HCT116 (cell line): Measurements from ENCODE around the gene INPP5D. TPM values are rescaled to one million over a fixed set of nuclear protein-coding genes. Genes with fewer than 3 reads are reported as not detected.

Experiments used
- ATAC-seq: fragments of 200-7000 bp; cut with Tn5 transposase; 2 replicates; pipeline ENCODE4 v1.9.1; 2020; ENCODE audit warnings: mild to moderate bottlenecking, moderate library complexity
- BruUV-seq: library from RNA; stranded (reverse); fragments of 400-500 nt; replicated peaks from 2 replicates; lab custom pipeline; 2021; lab: Mats Ljungman, UMichigan
- CTCF ChIA-PET: fragments of 300-600 bp; sonication (Branson Sonifier 250); formaldehyde crosslinking; loops from one replicate; lab custom pipeline; 2021; ENCODE audit warnings: antibody characterized with exemption; lab: Charles Lee
- POLR2A ChIA-PET: fragments of 300-600, 350-600 bp; sonication (Branson Sonifier 250); formaldehyde crosslinking; loops from one replicate; lab custom pipeline; 2021; ENCODE audit warnings: antibody characterized with exemption; lab: Charles Lee
- RAD21 ChIA-PET, 2 experiments: fragments of 300-600 bp; sonication (Branson Sonifier 250); formaldehyde crosslinking; loops; one replicate each; lab custom pipeline; 2023; ENCODE audit warnings: low total read pairs in 2 of 2; ENCODE audit not compliant: uncharacterized antibody in 2 of 2, unreplicated experiment in 2 of 2, low non-redundant PET in 1 of 2; lab: Charles Lee
- DNase-seq: peaks from one replicate; pipeline ENCODE4 v3.0.0-alpha.2; 2010; ENCODE audit warnings: low read depth, low spot score
- H2AFZ ChIP-seq: fragments of 200-600 bp; shearing (Covaris generic), sonication (generic); 2 replicates; pipeline ENCODE4 v1.6.1; 2017; ENCODE audit warnings: low read depth, mixed run types, mixed read lengths, antibody characterized with exemption, low read length; ENCODE audit not compliant: poor library complexity, severe bottlenecking
- H3K27ac ChIP-seq: 2 replicates; pipeline ENCODE4 v1.5.1; 2012; ENCODE audit warnings: low read depth, low read length
- H3K27me3 ChIP-seq: fragments of 200-600 bp; sonication (generic); 2 replicates; pipeline ENCODE4 v1.6.1; 2016; ENCODE audit warnings: mixed run types, low read length, mixed read lengths; ENCODE audit not compliant: insufficient read depth
- H3K36me3 ChIP-seq, 2 experiments: fragments of 200-500 bp in 1 of 2; fragments of 200-600 bp in 1 of 2; sonication (Bioruptor generic) in 1 of 2; sonication (generic) in 1 of 2; 2 replicates each; pipeline versions ENCODE4 v1.5.1 to v1.6.1; 2014 to 2016; ENCODE audit warnings: low read length in 2 of 2, inconsistent platforms in 1 of 2, mixed read lengths in 1 of 2, mixed run types in 1 of 2; ENCODE audit not compliant: insufficient read depth in 2 of 2, control insufficient read depth in 1 of 2
- H3K4me1 ChIP-seq, 2 experiments: fragments of 200-600 bp in 1 of 2; sonication (generic) in 1 of 2; 2 replicates each; pipeline versions ENCODE4 v1.5.1 to v1.6.1; 2012 to 2017; ENCODE audit warnings: low read length in 2 of 2, inconsistent platforms in 1 of 2, mild to moderate bottlenecking in 1 of 2, mixed read lengths in 1 of 2, mixed run types in 1 of 2, moderate library complexity in 1 of 2; ENCODE audit not compliant: insufficient read depth in 2 of 2, control insufficient read depth in 1 of 2
- H3K4me2 ChIP-seq: fragments of 200-600 bp; sonication (generic); 2 replicates; pipeline ENCODE4 v1.6.1; 2017; ENCODE audit warnings: mixed run types, low read length, mixed read lengths
- H3K4me3 ChIP-seq, 2 experiments: fragments of 200-600 bp in 1 of 2; sonication (generic) in 1 of 2; replicated peaks in 1 of 2; 2 replicates each; pipeline ENCODE4 v1.5.1; 2011 to 2016; ENCODE audit warnings: low read length in 2 of 2, control low read depth in 1 of 2, low read depth in 1 of 2, mild to moderate bottlenecking in 1 of 2, mixed read lengths in 1 of 2, mixed run types in 1 of 2
- H3K79me2 ChIP-seq: fragments of 200-600 bp; sonication (generic); 2 replicates; pipeline ENCODE4 v1.6.1; 2017; ENCODE audit warnings: mild to moderate bottlenecking, mixed run types, low read length, moderate library complexity, mixed read lengths; ENCODE audit not compliant: insufficient read depth
- H3K9ac ChIP-seq: fragments of 200-600 bp; sonication (generic); 2 replicates; pipeline ENCODE4 v1.6.1; 2016; ENCODE audit warnings: low read length, mixed read lengths
- H3K9me2 ChIP-seq: fragments of 200-600 bp; sonication (generic), shearing (Covaris generic); 2 replicates; pipeline ENCODE4 v1.6.1; 2017; ENCODE audit warnings: mixed run types, mild to moderate bottlenecking, moderate library complexity; ENCODE audit not compliant: insufficient read depth
- H3K9me3 ChIP-seq, 2 experiments: fragments of 200-500 bp in 1 of 2; fragments of 200-600 bp in 1 of 2; sonication (Bioruptor generic) in 1 of 2; sonication (generic) in 1 of 2; 2 replicates each; pipeline ENCODE4 v1.6.1; 2014 to 2017; ENCODE audit warnings: low read length in 2 of 2, mixed read lengths in 2 of 2, inconsistent platforms in 1 of 2, low read depth in 1 of 2, mild to moderate bottlenecking in 1 of 2, mixed run types in 1 of 2, moderate library complexity in 1 of 2; ENCODE audit not compliant: control insufficient read depth in 1 of 2, insufficient read depth in 1 of 2
- H4K20me1 ChIP-seq: fragments of 200-600 bp; sonication (generic), shearing (Covaris generic); 2 replicates; pipeline ENCODE4 v1.6.1; 2017; ENCODE audit warnings: mixed run types, mild to moderate bottlenecking, moderate library complexity; ENCODE audit not compliant: insufficient read depth
- ATF3 ChIP-seq: IDR thresholded peaks from 2 replicates; pipeline ENCODE4 v1.6.1; 2012
- CBX3 ChIP-seq: IDR thresholded peaks from 2 replicates; pipeline ENCODE4 v1.6.1; 2012; ENCODE audit warnings: low read depth
- CTCF ChIP-seq, 3 experiments: fragments of 200-600 bp in 1 of 3; sonication (generic) in 1 of 3; IDR thresholded peaks in 2 of 3; conservative IDR thresholded peaks in 1 of 3; 2 replicates each; pipeline ENCODE4 v1.5.1; 2012 to 2017; ENCODE audit warnings: low read depth in 2 of 3, low read length in 2 of 3, antibody characterized with exemption in 1 of 3, borderline replicate concordance in 1 of 3, control low read depth in 1 of 3, mild to moderate bottlenecking in 1 of 3, mixed read lengths in 1 of 3, mixed run types in 1 of 3, moderate library complexity in 1 of 3; ENCODE audit not compliant: insufficient read depth in 1 of 3
- EGR1 ChIP-seq: IDR thresholded peaks from 2 replicates; pipeline ENCODE4 v1.6.1; 2012; ENCODE audit warnings: low read depth
- EZH2 ChIP-seq: fragments of 200-600 bp; sonication (generic); IDR thresholded peaks from 2 replicates; pipeline ENCODE4 v1.6.1; 2017; ENCODE audit warnings: antibody characterized with exemption, mixed run types
- EZH2phosphoT487 ChIP-seq: fragments of 200-600 bp; IDR thresholded peaks from 2 replicates; pipeline ENCODE4 v1.6.1; 2018; ENCODE audit warnings: antibody characterized with exemption, borderline replicate concordance
- MAX ChIP-seq: IDR thresholded peaks from 2 replicates; pipeline ENCODE4 v1.6.1; 2012
- POLR2A ChIP-seq: IDR thresholded peaks from 2 replicates; pipeline ENCODE4 v1.7.0; 2011; ENCODE audit warnings: borderline replicate concordance; ENCODE audit not compliant: insufficient read depth, insufficient read length; ENCODE audit errors: extremely low read depth
- RAD21 ChIP-seq: IDR thresholded peaks from 2 replicates; pipeline ENCODE4 v1.6.1; 2012; ENCODE audit warnings: low read depth, mild to moderate bottlenecking
- SP1 ChIP-seq: IDR thresholded peaks from 2 replicates; pipeline ENCODE4 v1.6.1; 2012; ENCODE audit warnings: low read depth
- SRF ChIP-seq: IDR thresholded peaks from 2 replicates; pipeline ENCODE4 v1.6.1; 2012; ENCODE audit warnings: low read depth
- TCF7L2 ChIP-seq: IDR thresholded peaks from 2 replicates; pipeline ENCODE4 v1.7.0; 2011; ENCODE audit warnings: borderline replicate concordance, inconsistent platforms; ENCODE audit not compliant: insufficient read depth, insufficient read length; ENCODE audit errors: extremely low read depth
- YY1 ChIP-seq: IDR thresholded peaks from 2 replicates; pipeline ENCODE4 v1.6.1; 2011; ENCODE audit warnings: low read length, low read depth, moderate library complexity, mild to moderate bottlenecking; ENCODE audit not compliant: insufficient replicate concordance; ENCODE audit errors: extremely low read depth
- ZBTB33 ChIP-seq: IDR thresholded peaks from 2 replicates; pipeline ENCODE4 v1.6.1; 2011; ENCODE audit warnings: mild to moderate bottlenecking, low read length, moderate library complexity; ENCODE audit not compliant: insufficient replicate concordance; ENCODE audit errors: extremely low read depth
- ZFX ChIP-seq: fragments of 450-650 bp; IDR thresholded peaks from 2 replicates; pipeline ENCODE4 v1.6.1; 2017
- ZNF274 ChIP-seq: fragments of 200-500 bp; sonication (Bioruptor generic); IDR thresholded peaks from 2 replicates; pipeline ENCODE4 v1.6.1; 2014; ENCODE audit warnings: mild to moderate bottlenecking, low read depth, low read length, inconsistent platforms
- intact Hi-C: fragments of 100-400 bp; cut with micrococcal nuclease; formaldehyde crosslinking; loops from 2 replicates; pipeline ENCODE4 v1.10.0; 2022
- total RNA-seq: library from RNA; stranded (reverse); gene quantifications from one replicate; pipeline ENCODE4 v1.2.1, GENCODE V29; 2021; ENCODE audit not compliant: unreplicated experiment

INPP5D gene
- total RNA-seq, 1 experiment from 2014 or later, result 1.8 TPM

- TF ChIP-seq ATF3 (no peak), ZNF274 (no peak), CBX3 (no peak), CTCF (IDR thresholded peaks at IDR 0.05 in 2 of 3, conservative IDR thresholded peaks at IDR 0.05 in 1 of 3; ENCODE audit: borderline replicate concordance in 1 of 3, insufficient read depth in 1 of 3, low read depth in 2 of 3, low read length in 2 of 3) (no peak), EZH2 (no peak), YY1 (no peak), EZH2phosphoT487 (no peak), RAD21 (no peak), MAX (no peak), SP1 (no peak), ZBTB33 (no peak), TCF7L2 (no peak), SRF (no peak), POLR2A (no peak), ZFX (no peak), EGR1 (no peak)
- Histone ChIP-seq H3K36me3 (no peaks in the 10 kb centered on the region), H3K9ac (no peak overlapping the region), H3K4me2 (no peak overlapping the region), H3K4me3 (no peak overlapping the region), H3K27ac (no peak overlapping the region), H3K9me2 (no peaks in the 10 kb centered on the region), H3K79me2 (no peaks in the 10 kb centered on the region), H3K27me3 (no peaks in the 10 kb centered on the region), H3K4me1 (no peaks in the 10 kb centered on the region), H2AFZ (no peak overlapping the region), H4K20me1 (no peaks in the 10 kb centered on the region), H3K9me3 (no peaks in the 10 kb centered on the region)
- DNase-seq (no peak), ATAC-seq (no peak)
- intact Hi-C loops, result no loop called here
- ChIA-PET CTCF (no interaction called here), RAD21 (no interaction called here), POLR2A (no interaction called here)
- BruUV-seq, result no TSS peak
Observed at GRCh38 chr2:233079953-233080835, 20.1 kb downstream of the INPP5D start.
